Epithelial cell of esophagus (primary cell): ENCODE results near the gene CHD5.

Experiments
- DNase-seq: peaks from one replicate; pipeline ENCODE4 v3.0.0; 2010; ENCODE audit warnings: low read depth
- H3K4me3 ChIP-seq: 2 replicates; pipeline ENCODE4 v1.5.1; 2011; ENCODE audit warnings: mild to moderate bottlenecking, low read length, control low read depth
- CTCF ChIP-seq: IDR thresholded peaks from 2 replicates; pipeline ENCODE4 v1.5.1; 2011; ENCODE audit warnings: low read depth, mild to moderate bottlenecking, low read length, control low read depth, inconsistent platforms; ENCODE audit not compliant: insufficient read depth; ENCODE audit errors: missing control alignments

CHD5 gene

GRCh38 chr1:6095511-6096242 lies 84.4 kb downstream of the CHD5 start:
- no peak for DNase-seq
- no peak overlapping the region for H3K4me3 ChIP-seq
- no peak for TF ChIP-seq CTCF

DNA sequence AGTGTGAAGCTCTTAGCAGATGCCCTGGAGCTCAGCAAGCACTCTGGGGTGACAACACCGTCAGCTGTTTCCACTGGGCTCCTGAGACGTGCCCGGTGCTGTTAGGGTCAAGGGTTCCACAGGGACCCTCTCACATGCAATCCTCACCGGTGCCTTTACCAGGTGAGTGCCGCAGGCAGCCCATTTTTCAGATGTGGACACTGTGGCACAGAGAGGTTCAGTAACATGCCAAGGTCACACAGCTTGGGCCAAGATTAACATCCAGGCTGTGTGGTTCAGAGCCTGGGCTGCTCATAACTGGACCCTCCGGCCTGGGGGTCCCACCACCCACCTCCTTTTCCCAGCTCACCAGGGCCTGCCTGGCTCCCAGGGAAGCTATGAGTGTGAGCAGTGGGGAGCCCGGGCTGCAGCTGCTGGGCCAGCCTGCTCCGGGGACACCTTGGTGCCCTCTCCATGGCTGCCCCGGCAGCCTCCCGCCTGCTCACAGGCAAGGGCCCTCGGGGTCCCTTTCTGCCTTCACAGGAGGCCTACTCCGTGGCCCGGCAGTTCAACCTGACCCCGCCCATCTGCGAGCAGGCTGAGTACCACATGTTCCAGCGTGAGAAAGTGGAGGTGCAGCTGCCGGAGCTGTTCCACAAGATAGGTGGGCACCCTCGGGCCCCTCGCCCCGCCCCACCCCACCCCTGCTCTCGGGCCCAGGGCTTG lies 85.2 kb downstream of the CHD5 start:
- TF ChIP-seq CTCF: no peak
- no peak for DNase-seq
- no peak overlapping the region for H3K4me3 ChIP-seq

DNA sequence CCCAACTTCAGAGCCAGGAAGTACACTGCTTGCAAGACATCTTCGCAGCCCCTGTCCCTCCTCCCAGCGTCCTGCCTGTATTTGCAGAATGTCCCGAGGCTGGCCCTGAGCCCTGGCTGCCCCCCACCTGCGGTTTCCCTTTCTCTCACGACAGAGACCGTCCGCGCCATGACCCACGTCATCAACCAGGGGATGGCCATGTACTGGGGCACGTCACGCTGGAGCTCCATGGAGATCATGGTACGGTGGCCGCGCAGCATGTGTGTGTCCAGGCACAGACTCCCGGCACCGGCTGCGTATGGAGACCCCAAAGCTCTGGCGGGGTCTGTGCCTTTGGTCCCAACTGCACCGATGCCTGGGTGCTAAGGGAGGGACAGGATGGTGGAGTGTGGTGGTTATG lies 85.9 kb downstream of the CHD5 start:
- DNase-seq: no peak
- H3K4me3 ChIP-seq: no peak overlapping the region
- TF ChIP-seq CTCF: no peak

DNA sequence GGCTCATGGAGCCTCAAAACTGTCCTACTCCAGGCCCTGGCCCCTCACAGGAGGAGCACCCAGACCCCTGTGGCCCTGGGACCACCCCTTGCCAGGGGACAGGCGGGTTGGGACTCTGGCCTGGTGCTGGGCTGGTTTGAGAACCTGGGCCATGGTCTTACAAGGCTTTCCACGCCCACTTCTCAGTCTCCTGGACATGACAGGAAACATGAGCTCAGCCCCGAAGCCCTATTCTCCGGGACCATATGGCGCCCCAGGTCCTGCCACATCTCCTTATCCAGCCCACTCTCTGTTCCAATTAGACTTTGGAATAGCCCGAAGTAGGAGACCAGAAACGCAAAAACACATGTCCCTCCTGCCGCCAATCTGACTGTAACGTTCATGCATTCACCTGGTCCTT lies 86.5 kb downstream of the CHD5 start:
- no peak for TF ChIP-seq CTCF
- DNase-seq: no peak
- H3K4me3 ChIP-seq: no peak overlapping the region

- no peak for DNase-seq
- no peak for TF ChIP-seq CTCF
- no peak overlapping the region for H3K4me3 ChIP-seq
These were observed 87.0 kb downstream of the CHD5 start for GRCh38 chr1:6093071-6093470.

- TF ChIP-seq CTCF: no peak
- no peak overlapping the region for H3K4me3 ChIP-seq
- DNase-seq: no peak
These were observed 87.9 kb downstream of the CHD5 start for GRCh38 chr1:6092211-6092610.

- no peak for TF ChIP-seq CTCF
- DNase-seq: no peak
- no peak overlapping the region for H3K4me3 ChIP-seq
These were observed 88.4 kb downstream of the CHD5 start for GRCh38 chr1:6091823-6092109.
